GM18867 (cell line): ENCODE data around the gene ATP10A.

Source experiments
- ATAC-seq: cut with Tn5 transposase; IDR thresholded peaks from one replicate; pipeline ENCODE4 v1.9.1; 2021; ENCODE audit warnings: mild to moderate bottlenecking, moderate library complexity; ENCODE audit not compliant: unreplicated experiment

ATP10A gene

DNA sequence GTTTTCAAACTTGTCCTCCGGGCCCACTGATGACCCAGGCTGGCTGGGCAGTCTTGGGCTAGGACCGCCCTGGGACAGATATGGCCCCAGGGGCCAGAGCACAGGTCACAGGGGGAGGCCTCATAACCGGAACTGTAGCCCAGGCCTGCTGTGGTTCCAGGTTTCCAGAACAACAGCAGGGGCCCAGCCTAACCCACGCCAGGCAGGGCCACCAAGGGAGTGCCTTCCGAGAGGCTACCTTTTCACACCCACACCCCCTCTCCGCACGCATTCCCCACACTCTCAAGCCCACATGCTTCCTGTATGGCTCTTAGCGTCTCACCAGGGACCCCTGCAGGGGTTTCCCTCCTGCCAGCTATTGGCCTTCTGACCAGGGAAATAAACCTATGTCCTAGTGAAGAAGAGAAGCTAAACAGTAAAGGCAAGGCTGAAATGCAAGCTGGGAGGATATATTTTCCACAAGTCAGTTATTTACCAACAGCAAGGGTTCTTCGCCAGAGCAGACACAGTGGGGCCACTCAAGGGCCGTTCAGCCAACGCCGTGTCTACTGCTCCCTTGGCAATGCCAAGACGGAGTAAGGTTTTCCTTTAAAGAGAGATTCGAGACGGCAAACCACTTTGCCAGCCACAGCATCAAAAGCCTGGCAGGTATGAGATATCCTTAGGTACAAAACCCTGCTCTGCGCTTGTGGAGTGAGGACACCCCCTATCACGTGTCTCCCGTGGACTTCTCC lies 135.1 kb downstream of the ATP10A start:
- no peak for ATAC-seq

GRCh38 chr15:25727116-25727515 lies 136.0 kb downstream of the ATP10A start:
- ATAC-seq: no peak

GRCh38 chr15:25725758-25726157 lies 137.4 kb downstream of the ATP10A start:
- no peak for ATAC-seq

DNA sequence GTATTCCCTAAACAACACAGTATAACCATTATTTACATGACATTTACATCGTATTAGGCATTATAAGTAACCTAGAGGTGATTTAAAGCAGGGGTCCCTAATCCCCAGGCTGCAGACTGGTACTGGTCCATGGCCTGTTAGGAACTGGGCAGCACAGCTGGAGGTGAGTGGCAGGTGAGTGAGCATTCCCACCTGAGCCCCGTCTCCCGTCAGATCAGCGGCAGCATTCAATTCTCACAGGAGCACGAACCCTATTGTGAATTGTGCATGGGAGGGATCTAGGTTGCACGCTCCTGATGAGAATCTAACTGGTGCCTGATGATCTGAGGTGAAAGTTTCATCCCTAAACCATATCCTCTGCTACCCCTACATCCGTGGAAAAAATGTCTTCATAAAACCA lies 138.2 kb downstream of the ATP10A start:
- no peak for ATAC-seq

DNA sequence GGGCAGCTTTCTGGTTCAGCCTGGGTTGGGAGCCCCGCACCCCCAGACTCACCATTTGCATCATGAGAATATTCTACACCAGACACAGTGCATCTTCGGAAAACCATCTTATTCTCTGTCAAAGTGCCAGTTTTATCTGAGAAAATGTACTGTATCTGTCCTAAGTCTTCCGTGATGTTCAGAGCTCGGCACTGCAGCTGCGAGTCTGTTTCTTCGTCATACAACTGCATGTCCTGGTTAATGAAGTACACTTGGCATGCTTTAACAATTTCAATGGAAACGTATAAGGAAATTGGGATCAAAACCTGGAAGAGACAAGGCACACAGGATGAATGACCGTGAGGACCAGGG lies 141.5 kb downstream of the ATP10A start:
- ATAC-seq: no peak

DNA sequence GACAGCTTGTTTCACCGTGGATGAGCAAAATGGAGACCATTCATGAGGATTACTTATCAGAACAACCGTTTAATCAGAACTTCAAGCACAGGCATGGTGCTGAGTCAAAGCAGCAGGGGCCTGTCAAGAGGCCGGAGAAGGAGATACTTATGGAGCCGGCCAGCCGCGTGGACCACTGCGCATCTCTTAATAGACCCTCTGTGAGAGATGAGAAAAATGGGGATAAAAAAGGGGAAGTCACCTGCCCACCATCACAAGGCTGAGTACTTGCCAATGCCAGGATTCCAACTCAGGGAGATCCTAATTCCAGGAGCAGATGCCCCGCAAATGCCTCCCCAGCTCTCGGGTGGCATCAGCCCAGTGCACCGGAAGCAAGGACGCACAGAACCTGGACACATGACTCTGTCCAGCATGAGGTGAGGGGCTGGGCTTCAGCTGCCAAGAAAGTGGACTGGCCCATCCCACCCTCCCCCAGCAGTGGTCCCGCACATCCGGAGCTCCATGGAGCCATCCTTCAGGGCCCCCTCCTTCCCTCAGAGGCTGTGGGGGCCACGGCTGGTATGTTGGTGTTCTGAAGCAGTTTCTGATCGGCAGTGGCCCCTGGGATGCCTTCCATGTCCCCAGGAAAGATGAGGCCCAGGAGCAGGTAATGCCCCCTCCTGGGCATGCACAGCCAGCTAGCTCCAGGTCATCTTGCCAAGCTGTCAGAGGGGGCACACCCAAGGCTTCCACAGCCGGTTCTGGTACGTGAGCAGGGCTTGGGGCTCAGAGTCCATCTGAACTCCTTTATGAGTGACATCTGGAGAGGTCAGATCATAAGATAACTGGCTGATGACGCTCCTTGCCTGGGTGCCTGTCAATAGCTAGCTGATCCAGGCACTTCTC lies 143.8 kb downstream of the ATP10A start:
- no peak for ATAC-seq

- no peak for ATAC-seq
Measured at GRCh38 chr15:25718597-25718996, 144.5 kb downstream of the ATP10A start.

GRCh38 chr15:25718169-25718536 lies 145.0 kb downstream of the ATP10A start:
- no peak for ATAC-seq

DNA sequence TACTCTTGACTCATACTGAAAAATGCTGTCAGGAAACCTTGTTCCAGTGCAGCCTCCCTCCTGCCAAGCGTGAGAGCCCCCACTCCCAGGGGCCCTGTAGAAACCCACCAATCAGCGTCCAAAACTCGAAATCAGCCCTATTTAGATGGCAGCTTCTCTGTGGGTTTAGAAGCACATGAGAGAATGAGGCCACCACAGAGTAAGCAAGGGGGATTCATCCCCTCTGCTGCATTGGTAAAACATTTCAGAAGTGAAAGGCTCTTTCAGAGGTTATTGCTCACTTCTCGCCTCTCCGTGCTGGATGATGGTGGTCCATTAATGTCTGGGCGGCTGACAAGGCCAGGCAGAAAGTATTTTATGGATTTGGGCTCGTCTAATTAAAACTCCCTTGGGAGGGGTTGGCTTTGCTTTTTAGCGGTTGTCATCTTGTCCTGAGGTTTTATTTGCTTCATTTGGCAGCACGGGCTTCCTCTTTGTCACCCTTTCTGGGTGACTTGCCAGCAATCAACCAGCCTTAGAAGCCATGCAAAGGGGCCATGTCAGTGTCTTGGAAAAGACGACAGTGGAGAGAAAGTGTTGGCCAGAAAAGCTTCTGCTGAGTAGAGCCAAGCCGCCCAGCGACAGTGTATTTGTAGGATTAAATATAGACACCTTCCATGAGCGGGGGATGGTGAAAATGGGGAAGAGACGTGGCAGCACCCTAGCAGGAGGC lies 145.5 kb downstream of the ATP10A start:
- ATAC-seq: no peak

- ATAC-seq: no peak
Measured at GRCh38 chr15:25717127-25717456, 146.0 kb downstream of the ATP10A start.

DNA sequence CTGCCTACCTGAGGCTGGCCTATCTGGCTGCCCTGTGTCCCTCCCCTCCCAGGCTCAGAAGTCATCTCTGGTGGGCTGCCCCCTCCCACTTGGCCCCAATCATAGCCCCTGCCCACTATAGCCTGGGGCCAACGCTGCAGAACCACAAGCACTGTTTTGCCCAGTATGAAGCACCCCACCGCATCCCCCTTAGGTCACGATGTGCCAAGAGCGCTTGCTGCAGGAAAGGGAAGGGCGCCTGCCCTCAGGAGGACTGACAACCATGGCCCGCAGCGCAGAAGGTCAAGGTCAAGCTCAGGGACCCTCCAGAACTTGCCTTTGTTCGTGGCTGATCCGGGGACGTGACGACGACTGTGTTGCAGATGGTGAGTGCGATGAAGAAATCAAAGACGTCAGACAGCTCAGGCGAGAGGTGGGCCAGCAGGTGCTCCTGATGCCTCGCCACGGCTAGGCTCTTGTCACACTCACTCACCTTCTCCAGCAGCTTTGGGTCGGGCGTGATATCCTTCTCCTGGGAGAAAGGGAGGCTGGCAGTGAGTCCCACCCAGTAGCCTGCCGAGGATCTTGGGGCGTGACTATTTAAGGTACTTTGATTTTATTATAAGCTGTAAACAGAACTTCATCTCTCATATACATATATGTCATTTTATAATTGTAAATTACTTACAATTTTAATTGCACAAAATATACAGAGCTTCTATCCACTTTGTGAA lies 146.6 kb downstream of the ATP10A start:
- no peak for ATAC-seq

DNA sequence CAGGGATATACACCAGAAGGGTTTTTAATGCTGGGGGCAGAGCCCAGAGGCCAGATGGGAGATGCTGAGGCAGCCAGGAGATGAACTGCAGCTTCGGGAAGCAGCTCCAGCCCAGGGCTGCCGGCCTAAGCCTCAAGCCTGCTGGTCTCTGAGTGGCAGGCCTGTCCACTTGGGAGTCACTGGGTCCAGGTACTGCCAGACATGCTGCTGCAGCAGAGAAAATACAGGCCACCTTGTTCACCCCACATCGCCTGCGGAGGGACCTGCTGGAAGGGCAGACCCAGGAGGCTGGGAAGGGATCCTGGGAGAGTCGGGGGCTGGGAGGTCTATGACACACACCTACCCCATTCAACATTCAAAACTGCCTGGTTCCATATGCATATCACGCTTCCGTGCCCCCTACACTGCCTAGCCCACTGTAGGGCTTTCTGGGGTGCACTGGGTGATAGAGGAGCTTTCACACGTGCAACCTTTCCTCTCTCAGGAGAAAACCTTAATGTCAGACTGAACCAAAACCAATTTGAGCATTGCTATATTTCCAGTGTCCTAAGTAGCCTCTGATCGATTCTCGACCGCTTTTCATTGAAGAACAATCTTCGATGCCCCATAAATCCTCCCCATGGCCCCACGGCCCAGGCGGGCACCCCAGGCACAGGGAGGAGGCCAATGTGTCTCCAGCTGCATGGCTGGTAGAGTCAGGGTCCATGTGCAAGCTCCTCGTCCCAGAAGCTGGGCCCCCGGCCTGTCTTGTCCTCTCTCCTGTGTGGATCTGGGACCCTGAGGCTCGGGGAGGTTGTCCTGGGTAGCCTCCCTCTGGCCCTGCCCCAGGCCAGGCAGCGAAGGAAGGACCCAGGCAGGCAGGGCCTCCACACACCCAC lies 147.4 kb downstream of the ATP10A start:
- no peak for ATAC-seq

- no peak for ATAC-seq
Measured at GRCh38 chr15:25714538-25714840, 148.6 kb downstream of the ATP10A start.

DNA sequence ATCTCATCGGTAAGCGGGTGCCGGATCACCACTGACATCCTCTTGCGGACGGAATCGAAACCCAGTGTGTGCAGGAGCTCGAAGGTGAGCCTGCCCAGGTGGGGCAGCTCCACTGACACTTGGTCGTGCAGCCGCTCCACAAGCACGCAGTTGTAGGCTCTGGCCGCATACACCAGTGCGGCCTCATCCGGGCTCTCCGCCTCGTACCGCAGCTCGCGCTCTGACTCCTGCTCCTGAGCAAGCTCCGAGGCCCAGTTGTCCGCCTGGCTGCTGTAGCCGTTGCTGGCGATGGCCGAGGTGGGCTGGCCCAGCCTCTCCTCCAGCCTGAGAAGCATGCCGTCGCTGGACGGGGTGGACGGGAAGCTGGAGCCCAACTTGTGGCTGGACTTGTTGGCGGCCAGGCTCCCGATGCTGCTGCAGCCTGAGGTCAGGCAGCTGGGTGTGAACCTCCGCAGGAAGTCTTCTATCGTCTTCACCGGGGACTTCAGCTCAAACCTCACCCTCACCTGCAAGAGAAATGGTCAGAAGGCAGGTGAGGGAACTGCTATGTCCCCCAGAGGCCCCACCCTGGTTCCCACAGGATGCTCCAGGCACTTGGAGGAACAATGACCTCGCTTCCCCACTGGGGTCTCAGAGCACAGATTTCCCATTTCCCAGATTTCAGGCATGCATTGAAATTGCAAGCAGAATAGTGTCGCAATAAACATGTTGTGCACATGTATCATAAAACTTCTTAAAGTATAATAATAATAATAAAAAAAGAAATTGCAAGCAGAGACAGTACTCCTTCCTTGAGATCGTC lies 149.2 kb downstream of the ATP10A start:
- no peak for ATAC-seq

- ATAC-seq: no peak
Measured at GRCh38 chr15:25712961-25713355, 150.2 kb downstream of the ATP10A start.

- ATAC-seq: no peak
Measured at GRCh38 chr15:25712192-25712960, 150.8 kb downstream of the ATP10A start.

DNA sequence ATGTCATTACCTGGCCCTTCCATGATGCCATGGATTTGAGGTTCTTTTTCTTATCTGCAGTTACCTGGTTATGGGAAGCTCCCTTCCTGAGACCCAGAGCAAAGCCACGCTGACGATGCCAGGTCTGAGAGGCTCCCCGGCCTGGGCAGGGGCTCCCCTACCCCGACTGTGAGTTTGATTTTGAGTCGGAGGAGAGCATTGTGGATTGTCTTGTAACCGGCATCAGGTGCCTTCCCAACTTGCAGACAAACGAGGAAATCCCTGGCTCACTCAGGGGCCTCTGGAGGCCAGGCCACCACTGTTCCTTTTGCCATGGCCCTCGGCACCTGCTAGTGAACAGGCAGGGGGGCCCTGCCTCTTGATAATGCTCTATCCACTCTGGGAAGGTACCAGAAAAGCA lies 151.4 kb downstream of the ATP10A start:
- no peak for ATAC-seq

GRCh38 chr15:25711164-25711563 lies 152.0 kb downstream of the ATP10A start:
- no peak for ATAC-seq

DNA sequence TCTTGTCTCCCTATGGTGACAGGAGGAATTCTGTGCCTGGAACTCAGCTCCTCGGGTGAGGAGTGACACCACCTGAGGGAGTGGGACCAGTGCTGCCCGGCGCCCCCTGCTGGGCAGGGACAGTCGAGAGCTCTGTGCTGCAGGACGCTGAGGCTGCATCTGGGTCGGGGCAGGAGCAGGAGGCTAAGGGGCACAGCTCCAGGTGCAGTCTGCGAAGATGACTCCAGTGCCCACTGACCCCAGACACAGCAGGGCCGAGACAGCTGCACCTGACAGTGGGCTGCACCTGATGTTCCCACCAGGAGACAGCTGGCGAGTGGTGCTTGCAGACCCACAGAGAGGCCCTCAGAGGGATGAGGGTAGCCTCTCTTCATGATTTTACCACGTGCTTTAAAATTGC lies 152.9 kb downstream of the ATP10A start:
- ATAC-seq: no peak
